Measurements from ENCODE around the gene NUP85.

- TF ChIP-seq POLR2A (IDR thresholded peaks at IDR 0.05; ENCODE audit: low read depth, low read length) (no peak), CTCF (IDR thresholded peaks at IDR 0.05; ENCODE audit: extremely low read depth in 1 of 2, insufficient read depth in 1 of 2, low read depth in 1 of 2, low read length in 2 of 2) (no peak), JUN (IDR thresholded peaks at IDR 0.05; ENCODE audit: borderline replicate concordance, insufficient read depth, insufficient read length, low read depth) (no peak), MAX (IDR thresholded peaks at IDR 0.05; ENCODE audit: insufficient read depth, insufficient read length) (no peak), EZH2 (IDR thresholded peaks at IDR 0.05; ENCODE audit: borderline replicate concordance, low read depth, low read length, severe bottlenecking) (no peak), POLR2AphosphoS5 (IDR thresholded peaks at IDR 0.05; ENCODE audit: insufficient read depth, low read depth, low read length) (no peak), GATA2 (IDR thresholded peaks at IDR 0.05; ENCODE audit: insufficient read depth, insufficient read length, low read depth, low read length) (no peak), MYC (IDR thresholded peaks at IDR 0.05; ENCODE audit: low read depth, low read length) (no peak)
Measured at GRCh38 chr17:75262112-75262606, 56.7 kb downstream of the NUP85 start.
